Gastroesophageal sphincter (tissue), 4 donors: ENCODE measurements around the gene F2RL2. TPM values are rescaled to one million over a fixed set of nuclear protein-coding genes. Genes with fewer than 3 reads are reported as not detected.
A peak's percentile ranks its signal among the peaks of the same experiment; 100 is the strongest.
"Not testable (repeated sequence)": the region's sequence is repeated elsewhere in the genome, so short reads cannot be mapped to it uniquely, and the experiment has no call there.

ENCODE experiments used
- ATAC-seq: fragments of 150-250 bp; one replicate; pipeline ENCODE4 v1.9.1; 2016; ENCODE audit warnings: mild to moderate bottlenecking, moderate library complexity
- H3K27ac ChIP-seq, 4 donors: fragments of 200-600 bp; sonication (generic) in 3 of 4; 1 replicate in 3 of 4; 2 replicates in 1 of 4; pipeline ENCODE4 v1.5.1; 2016 to 2019
- H3K27me3 ChIP-seq: fragments of 200-600 bp; sonication (generic); one replicate; pipeline ENCODE4 v1.5.1; 2019
- H3K36me3 ChIP-seq, 2 donors: fragments of 200-600 bp; sonication (generic); one replicate each; pipeline ENCODE4 v1.5.1; 2019; ENCODE audit warnings: control low read depth in 1 of 2
- H3K4me1 ChIP-seq, 3 donors: fragments of 200-600 bp; sonication (generic); 1 replicate in 2 of 3; 2 replicates in 1 of 3; pipeline ENCODE4 v1.5.1; 2016 to 2019; ENCODE audit warnings: control low read depth in 2 of 3
- H3K4me3 ChIP-seq, 2 donors: fragments of 200-600 bp; sonication (generic); one replicate each; pipeline ENCODE4 v1.5.1; 2019; ENCODE audit warnings: mild to moderate bottlenecking in 1 of 2, moderate library complexity in 1 of 2
- H3K9me3 ChIP-seq, 3 donors: fragments of 200-600 bp; sonication (generic); one replicate each; pipeline ENCODE4 v1.5.1; 2017 to 2019; ENCODE audit warnings: control low read depth in 2 of 3
- EP300 ChIP-seq: sonication (generic); formaldehyde crosslinking; IDR thresholded peaks from one replicate; pipeline ENCODE4 v1.6.1; 2017; ENCODE audit warnings: antibody characterized with exemption, mild to moderate bottlenecking
- POLR2A ChIP-seq, 2 donors: fragments of 450-650 bp; IDR thresholded peaks; one replicate each; pipeline ENCODE4 v1.6.1; 2017; ENCODE audit warnings: antibody characterized with exemption in 2 of 2, mild to moderate bottlenecking in 2 of 2, moderate library complexity in 1 of 2
- POLR2AphosphoS5 ChIP-seq: sonication (generic); formaldehyde crosslinking; IDR thresholded peaks from one replicate; pipeline ENCODE4 v1.6.1; 2017; ENCODE audit warnings: antibody characterized with exemption
- WGBS, 2 donors: methylation state at CpG; one replicate each; pipeline ENCODE4 v1.1.5; 2018; ENCODE audit warnings: low coverage in 1 of 2; 5-methylcytosine and 5-hydroxymethylcytosine counted together
- total RNA-seq, 4 donors: library from RNA; depleted of rRNA; stranded (reverse); fragments of >200 nt; gene quantifications; one replicate each; pipeline ENCODE4 v1.1.0, GENCODE V29; 2016
- TF ChIP-seq, protein P1 (sequence below), 4 experiments: fragments of 200-600 bp in 2 of 4; fragments of 450-650 bp in 2 of 4; sonication (generic) in 1 of 4; IDR thresholded peaks; one replicate each; pipeline ENCODE4 v1.5.1; 2017 to 2019; ENCODE audit warnings: antibody characterized with exemption in 4 of 4, mild to moderate bottlenecking in 2 of 4, moderate library complexity in 2 of 4

Gene F2RL2
- total RNA-seq, 4 donors from 2014 or later: 2.4 to 8.4 (median 5.1) TPM

DNA sequence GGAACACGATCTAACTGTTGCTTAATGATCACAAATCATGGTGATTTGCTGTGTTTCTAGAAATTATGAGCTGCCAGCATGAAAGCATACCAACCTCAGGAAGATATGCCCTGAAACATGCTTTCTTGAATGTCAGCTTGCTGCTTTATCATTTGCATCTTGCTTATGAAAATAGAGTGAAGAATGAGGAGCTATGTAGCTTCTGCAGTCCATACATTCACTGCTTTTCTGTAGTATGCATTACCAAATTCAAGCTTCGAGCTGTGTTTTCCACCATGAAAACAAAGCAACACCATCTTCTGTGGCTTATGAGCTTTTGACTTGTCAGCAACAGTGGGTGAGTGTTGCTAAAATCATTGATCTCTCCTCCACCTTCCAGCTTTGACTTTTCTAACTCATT, 16.5 kb downstream of the F2RL2 start:
- Histone ChIP-seq H3K27me3 (no peaks in the 10 kb centered on the region), H3K9me3 (no peaks in the 10 kb centered on the region), H3K4me1 (peaks cover 0 to 16% (median 0%) of the 10 kb centered on the region in 3 donors), H3K4me3 (no peak overlapping the region), H3K36me3 (no peaks in the 10 kb centered on the region), H3K27ac (no peak overlapping the region)
- no peak for ATAC-seq
- TF ChIP-seq POLR2A (IDR thresholded peaks at IDR 0.05): no peak
- TF ChIP-seq POLR2AphosphoS5: no peak
- no peak for TF ChIP-seq EP300
- TF ChIP-seq, protein P1, sequence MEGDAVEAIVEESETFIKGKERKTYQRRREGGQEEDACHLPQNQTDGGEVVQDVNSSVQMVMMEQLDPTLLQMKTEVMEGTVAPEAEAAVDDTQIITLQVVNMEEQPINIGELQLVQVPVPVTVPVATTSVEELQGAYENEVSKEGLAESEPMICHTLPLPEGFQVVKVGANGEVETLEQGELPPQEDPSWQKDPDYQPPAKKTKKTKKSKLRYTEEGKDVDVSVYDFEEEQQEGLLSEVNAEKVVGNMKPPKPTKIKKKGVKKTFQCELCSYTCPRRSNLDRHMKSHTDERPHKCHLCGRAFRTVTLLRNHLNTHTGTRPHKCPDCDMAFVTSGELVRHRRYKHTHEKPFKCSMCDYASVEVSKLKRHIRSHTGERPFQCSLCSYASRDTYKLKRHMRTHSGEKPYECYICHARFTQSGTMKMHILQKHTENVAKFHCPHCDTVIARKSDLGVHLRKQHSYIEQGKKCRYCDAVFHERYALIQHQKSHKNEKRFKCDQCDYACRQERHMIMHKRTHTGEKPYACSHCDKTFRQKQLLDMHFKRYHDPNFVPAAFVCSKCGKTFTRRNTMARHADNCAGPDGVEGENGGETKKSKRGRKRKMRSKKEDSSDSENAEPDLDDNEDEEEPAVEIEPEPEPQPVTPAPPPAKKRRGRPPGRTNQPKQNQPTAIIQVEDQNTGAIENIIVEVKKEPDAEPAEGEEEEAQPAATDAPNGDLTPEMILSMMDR (IDR thresholded peaks at IDR 0.05): no peak
- 77 to 90% methylated on average over 2 of the region's 2 CpGs for WGBS, 2 donors

DNA sequence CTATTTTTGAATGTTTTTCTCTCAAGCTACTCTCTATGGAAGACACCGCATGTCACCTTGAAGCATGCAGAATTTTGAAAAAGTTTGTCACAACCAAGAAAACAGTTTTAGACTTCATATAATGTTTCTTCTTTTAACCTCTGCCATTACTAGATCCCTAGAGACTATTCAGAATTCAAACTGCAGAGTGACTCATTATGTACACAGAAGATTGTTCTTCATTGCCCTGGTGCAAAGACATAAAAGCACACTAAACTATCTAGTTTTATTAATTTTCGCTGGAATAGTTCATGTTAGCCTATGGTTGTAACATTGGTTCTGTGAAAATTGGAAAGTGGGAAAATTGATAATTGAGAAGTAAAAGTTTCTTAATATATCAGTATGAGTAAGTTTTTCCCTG, 18.4 kb downstream of the F2RL2 start:
- Histone ChIP-seq H3K36me3 (no peaks in the 10 kb centered on the region), H3K4me3 (no peak overlapping the region), H3K27ac (no peak overlapping the region), H3K4me1 (peaks cover 0 to 16% (median 0%) of the 10 kb centered on the region in 3 donors), H3K9me3 (no peaks in the 10 kb centered on the region), H3K27me3 (no peaks in the 10 kb centered on the region)
- 61 to 77% methylated on average over 2 of the region's 2 CpGs for WGBS, 2 donors
- no peak for ATAC-seq
- no peak for TF ChIP-seq POLR2A (IDR thresholded peaks at IDR 0.05)

DNA sequence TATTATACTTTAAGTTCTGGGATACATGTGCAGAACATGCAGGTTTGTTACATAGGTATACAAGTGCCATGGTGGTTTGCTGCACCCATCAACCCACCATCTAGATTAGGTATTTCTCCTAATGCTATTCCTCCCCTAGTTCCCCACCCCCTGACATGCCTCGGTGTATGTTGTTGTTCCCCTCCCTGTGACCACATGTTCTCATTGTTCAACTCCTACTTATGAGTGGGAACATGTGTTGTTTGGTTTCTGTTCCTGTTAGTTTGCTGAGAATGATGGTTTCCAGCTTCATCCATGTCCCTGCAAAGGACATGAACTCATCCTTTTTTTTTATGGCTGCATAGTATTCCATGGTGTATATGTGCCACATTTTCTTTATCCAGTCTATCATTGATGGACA, 19.2 kb downstream of the F2RL2 start:
- WGBS, 2 donors: 69 to 83% methylated on average over 1 of the region's 1 CpG
- not testable (repeated sequence) for H3K27ac ChIP-seq, H3K27me3 ChIP-seq, ATAC-seq, H3K9me3 ChIP-seq, H3K36me3 ChIP-seq, H3K4me3 ChIP-seq
- peaks cover 0 to 16% (median 0%) of the 10 kb centered on the region in 3 donors for H3K4me1 ChIP-seq

DNA sequence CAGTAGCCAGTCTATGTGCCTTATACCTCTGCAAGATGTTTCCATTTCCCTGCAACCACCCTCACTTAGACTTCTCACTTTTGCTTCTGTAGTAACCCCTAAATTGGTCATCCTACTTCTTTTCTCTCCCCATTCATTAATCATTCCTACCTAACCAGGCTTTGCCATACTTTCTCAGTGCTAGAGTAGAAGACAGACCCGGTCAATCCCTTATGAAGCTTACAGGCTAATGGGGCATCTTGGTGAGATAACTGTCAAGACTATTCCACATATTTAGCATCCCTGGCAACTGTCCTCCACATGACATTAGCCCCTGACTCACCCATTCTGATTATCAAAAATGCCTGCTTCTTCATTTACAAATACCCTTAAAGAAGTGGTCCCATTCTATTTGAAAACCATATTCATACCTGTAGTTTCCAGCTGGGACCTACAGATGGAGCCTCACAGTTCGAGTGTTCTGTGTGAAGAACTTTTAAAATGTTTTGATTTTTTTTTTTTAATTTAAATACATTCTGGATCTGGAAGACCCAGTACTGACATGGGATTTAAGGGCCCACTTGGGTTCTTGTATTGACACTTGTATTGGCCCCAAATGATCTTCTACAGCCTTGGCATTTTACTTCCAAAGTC, 21.0 kb downstream of the F2RL2 start:
- peaks cover 0 to 9% (median 0%) of the 10 kb centered on the region in 3 donors for H3K4me1 ChIP-seq
- no peak overlapping the region for H3K4me3 ChIP-seq
- no peak overlapping the region for H3K27ac ChIP-seq
- H3K36me3 ChIP-seq: no peaks in the 10 kb centered on the region
- H3K9me3 ChIP-seq: no peaks in the 10 kb centered on the region
- no peaks in the 10 kb centered on the region for H3K27me3 ChIP-seq
- no peak for ATAC-seq
- TF ChIP-seq EP300 (no peak), POLR2A (IDR thresholded peaks at IDR 0.05) (no peak), POLR2AphosphoS5 (no peak)
- TF ChIP-seq, protein P1 (IDR thresholded peaks at IDR 0.05): no peak
- WGBS, 2 donors: 77 to 88% methylated on average over 2 of the region's 2 CpGs

DNA sequence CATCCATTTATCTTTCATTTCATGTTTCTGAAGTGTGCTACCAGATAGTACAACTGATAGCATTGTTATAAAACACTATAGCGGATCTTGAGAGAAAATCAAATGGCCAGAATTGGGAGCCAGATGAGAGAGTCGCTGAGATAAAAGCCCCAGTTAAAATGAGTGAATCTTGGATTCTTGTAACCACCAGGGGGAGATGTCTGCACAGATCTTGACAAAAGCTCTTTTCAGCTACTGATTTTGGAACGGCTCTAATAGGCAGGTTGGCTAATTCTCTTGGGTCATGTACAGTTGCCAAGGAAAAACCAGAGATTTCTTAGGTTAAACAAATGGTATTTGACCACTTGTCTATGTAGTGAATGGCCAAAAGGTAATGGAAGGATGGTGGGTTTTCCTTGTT, 21.7 kb downstream of the F2RL2 start:
- ATAC-seq: no peak
- no peaks in the 10 kb centered on the region for H3K36me3 ChIP-seq
- no peak for TF ChIP-seq EP300
- TF ChIP-seq, protein P1 (IDR thresholded peaks at IDR 0.05): peak; percentile 30 to 70 (median 68)
- TF ChIP-seq POLR2AphosphoS5: no peak
- TF ChIP-seq POLR2A (IDR thresholded peaks at IDR 0.05): no peak
- no peak overlapping the region for H3K27ac ChIP-seq
- WGBS, 2 donors: 22 to 31% methylated on average over 3 of the region's 3 CpGs
- peaks cover 0 to 1% (median 0%) of the 10 kb centered on the region in 3 donors for H3K4me1 ChIP-seq
- H3K9me3 ChIP-seq: no peaks in the 10 kb centered on the region
- H3K27me3 ChIP-seq: no peaks in the 10 kb centered on the region
- no peak overlapping the region for H3K4me3 ChIP-seq

DNA sequence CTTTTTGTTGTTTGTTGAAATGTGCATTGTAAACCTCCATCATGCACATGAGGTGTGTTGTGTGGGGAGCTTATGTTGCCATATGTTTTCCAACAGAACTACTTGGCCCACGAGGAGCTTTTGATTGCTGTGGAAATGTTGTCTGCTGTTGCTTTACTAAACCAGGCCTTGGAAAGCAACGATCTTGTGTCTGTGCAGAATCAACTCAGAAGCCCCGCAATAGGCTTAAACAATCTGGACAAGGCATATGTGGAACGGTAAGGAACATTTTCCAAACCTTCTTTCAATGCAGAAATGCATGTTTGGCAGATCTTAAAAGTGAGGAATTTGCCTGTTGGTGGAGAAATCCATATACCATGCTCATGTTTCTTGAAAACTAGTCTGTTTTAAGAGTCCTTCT, 22.5 kb downstream of the F2RL2 start:
- Histone ChIP-seq H3K27ac (no peak overlapping the region), H3K4me1 (no peaks in the 10 kb centered on the region), H3K9me3 (no peaks in the 10 kb centered on the region), H3K27me3 (no peaks in the 10 kb centered on the region), H3K36me3 (no peaks in the 10 kb centered on the region), H3K4me3 (no peak overlapping the region)
- ATAC-seq: no peak
- no peak for TF ChIP-seq POLR2A (IDR thresholded peaks at IDR 0.05)
- TF ChIP-seq EP300: no peak
- TF ChIP-seq, protein P1 (IDR thresholded peaks at IDR 0.05): no peak
- no peak for TF ChIP-seq POLR2AphosphoS5
- 56 to 76% methylated on average over 3 to 4 of the region's 4 CpGs for WGBS, 2 donors
